Measurements from ENCODE around the gene IL4. TPM values are rescaled to one million over a fixed set of nuclear protein-coding genes. Genes with fewer than 3 reads are reported as not detected.

IL4 gene
- total RNA-seq, 1 donor from 2014 or later: not detected

DNA sequence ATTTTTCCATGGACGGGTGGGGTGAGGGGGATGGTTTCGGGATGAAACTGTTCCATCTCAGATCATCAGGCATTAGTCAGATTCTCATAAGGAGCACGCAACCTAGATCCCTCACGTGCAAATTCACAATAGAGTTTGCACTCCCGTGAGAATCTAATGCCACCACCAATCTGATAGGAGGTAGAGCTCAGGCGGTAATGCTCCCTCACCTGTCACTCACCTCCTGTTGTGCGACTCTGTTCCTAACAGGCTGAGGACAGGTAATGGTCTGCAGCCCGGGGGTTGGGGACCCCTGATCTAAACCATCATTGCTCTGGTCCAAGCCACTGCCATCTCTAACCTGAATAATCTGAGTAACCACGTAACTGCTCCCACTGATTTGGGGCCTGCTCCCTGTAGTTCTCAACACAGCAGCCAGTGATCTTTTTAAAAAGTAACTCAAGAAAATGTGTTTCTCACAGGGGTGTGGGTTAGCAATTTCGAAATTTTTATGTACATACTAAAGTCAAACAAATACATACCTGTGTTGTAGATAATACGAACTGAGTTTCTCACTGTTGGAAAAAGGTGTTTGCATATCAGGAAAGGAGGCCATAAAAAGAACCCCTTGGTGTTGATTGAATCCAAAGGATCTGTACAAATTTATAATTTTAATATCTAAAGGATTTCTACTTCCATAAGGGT, 27.1 kb upstream of the IL4 start:
- TF ChIP-seq, protein P1, sequence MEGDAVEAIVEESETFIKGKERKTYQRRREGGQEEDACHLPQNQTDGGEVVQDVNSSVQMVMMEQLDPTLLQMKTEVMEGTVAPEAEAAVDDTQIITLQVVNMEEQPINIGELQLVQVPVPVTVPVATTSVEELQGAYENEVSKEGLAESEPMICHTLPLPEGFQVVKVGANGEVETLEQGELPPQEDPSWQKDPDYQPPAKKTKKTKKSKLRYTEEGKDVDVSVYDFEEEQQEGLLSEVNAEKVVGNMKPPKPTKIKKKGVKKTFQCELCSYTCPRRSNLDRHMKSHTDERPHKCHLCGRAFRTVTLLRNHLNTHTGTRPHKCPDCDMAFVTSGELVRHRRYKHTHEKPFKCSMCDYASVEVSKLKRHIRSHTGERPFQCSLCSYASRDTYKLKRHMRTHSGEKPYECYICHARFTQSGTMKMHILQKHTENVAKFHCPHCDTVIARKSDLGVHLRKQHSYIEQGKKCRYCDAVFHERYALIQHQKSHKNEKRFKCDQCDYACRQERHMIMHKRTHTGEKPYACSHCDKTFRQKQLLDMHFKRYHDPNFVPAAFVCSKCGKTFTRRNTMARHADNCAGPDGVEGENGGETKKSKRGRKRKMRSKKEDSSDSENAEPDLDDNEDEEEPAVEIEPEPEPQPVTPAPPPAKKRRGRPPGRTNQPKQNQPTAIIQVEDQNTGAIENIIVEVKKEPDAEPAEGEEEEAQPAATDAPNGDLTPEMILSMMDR (IDR thresholded peaks at IDR 0.05; ENCODE audit: insufficient read depth, low read length, severe bottlenecking): no peak
- Histone ChIP-seq H3K36me3 (ENCODE audit: control insufficient read depth, insufficient read depth, low read length) (no peaks in the 10 kb centered on the region), H3K27me3 (ENCODE audit: control insufficient read depth, insufficient read depth, low read length) (no peaks in the 10 kb centered on the region), H3K4me3 (ENCODE audit: low read depth, low read length) (no peak overlapping the region)
- FAIRE-seq (no peak), DNase-seq (ENCODE audit: low read depth) (no peak)

DNA sequence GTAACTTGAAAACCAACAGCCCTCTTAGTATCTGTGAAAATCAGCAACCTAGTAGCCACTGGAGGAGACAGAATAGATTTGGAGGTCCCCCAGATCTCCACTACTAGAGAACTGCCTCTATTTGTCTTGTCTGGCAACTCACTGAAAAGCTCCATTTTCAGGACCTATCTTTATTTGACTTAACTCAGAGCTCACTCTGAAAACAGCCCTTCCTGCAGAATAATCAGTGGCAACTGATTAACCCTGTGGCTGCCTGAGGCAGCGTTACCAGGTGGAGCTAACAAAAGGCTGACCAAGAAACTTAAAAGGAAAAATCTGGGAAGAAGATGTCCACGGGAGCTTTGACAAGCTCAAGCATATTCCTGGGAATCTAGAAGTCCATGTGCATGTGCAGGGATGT, 26.3 kb upstream of the IL4 start:
- Histone ChIP-seq H3K27me3 (ENCODE audit: control insufficient read depth, insufficient read depth, low read length) (no peaks in the 10 kb centered on the region), H3K4me3 (ENCODE audit: low read depth, low read length) (no peak overlapping the region), H3K36me3 (ENCODE audit: control insufficient read depth, insufficient read depth, low read length) (no peaks in the 10 kb centered on the region)
- FAIRE-seq (no peak), DNase-seq (ENCODE audit: low read depth) (no peak)
- TF ChIP-seq, protein P1 (IDR thresholded peaks at IDR 0.05; ENCODE audit: insufficient read depth, low read length, severe bottlenecking): no peak

DNA sequence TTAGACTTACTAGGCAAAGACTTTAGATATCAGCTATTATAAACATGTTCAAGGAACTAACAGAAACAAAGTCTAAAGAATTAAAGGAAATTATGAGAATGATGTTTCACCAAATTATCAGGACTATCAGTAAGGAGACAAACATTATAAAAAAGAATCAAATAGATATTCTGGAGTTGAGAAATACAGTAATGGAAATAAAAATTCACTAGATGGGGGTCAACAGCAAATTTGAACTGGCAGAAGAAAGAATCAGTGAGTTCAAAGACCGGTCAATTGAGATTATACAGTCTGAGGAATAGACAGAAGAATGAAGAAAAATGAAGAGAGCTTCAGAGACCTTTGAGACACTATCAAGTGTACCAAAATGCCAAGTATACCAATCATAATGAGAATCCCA, 25.4 kb upstream of the IL4 start:
- DNase-seq (ENCODE audit: low read depth) (no peak), FAIRE-seq (no peak)
- no peaks in the 10 kb centered on the region for H3K36me3 ChIP-seq (ENCODE audit: control insufficient read depth, insufficient read depth, low read length)
- no peaks in the 10 kb centered on the region for H3K27me3 ChIP-seq (ENCODE audit: control insufficient read depth, insufficient read depth, low read length)
- TF ChIP-seq, protein P1 (IDR thresholded peaks at IDR 0.05; ENCODE audit: insufficient read depth, low read length, severe bottlenecking): no peak
- no peak overlapping the region for H3K4me3 ChIP-seq (ENCODE audit: low read depth, low read length)

DNA sequence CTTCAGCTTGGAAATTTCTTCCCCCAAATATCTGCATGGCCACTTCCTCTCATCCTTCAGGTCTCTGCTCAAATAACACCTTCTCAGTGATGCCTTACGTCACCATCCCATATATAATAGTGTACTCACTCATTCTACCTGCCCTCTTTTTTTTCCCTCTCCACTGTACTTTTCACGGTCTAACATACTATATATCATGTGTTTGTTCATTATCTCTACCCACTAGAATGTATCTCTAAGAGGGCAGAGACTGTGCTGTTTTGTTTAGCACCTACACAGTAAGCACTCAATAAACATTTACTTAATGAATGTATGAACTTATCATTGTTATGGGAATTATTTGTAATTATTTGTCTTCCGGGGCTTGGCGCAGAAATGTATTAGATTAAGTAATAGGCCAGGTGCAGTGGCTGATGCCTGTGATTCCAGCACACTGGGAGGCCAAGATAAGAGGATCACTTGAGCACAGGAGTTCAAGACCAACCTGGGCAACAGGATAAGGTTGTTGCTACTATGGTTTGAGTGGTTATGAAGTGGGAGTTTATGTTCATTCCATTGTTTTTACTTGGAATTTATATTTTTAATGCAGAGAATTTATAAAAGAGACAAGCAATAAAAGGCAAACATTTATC, 21.8 kb upstream of the IL4 start:
- Histone ChIP-seq H3K27me3 (ENCODE audit: control insufficient read depth, insufficient read depth, low read length) (peaks cover 4% of the 10 kb centered on the region), H3K36me3 (ENCODE audit: control insufficient read depth, insufficient read depth, low read length) (no peaks in the 10 kb centered on the region), H3K4me3 (ENCODE audit: low read depth, low read length) (no peak overlapping the region)
- FAIRE-seq (no peak), DNase-seq (ENCODE audit: low read depth) (no peak)
- TF ChIP-seq, protein P1 (IDR thresholded peaks at IDR 0.05; ENCODE audit: insufficient read depth, low read length, severe bottlenecking): no peak

DNA sequence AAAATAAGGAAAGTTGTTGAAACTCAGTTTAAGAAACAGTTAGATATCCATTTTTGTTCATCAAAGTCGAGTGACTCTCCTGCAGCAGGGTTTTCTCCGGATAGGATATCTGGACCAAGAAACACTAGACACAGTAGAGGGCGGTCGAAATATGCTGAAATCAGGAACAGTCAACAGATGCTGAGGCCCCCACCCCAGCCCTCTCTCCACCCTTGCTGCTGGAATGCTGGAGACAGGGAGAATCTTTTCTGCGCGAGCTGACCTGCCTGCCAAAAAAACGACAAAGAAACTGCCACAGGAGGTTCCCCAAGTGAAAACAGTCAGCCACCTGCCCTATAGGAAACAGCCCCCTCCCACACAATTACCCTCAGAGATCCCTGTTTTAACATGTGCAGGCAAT, 20.1 kb upstream of the IL4 start:
- H3K4me3 ChIP-seq (ENCODE audit: low read depth, low read length): no peak overlapping the region
- FAIRE-seq (no peak), DNase-seq (ENCODE audit: low read depth) (no peak)
- TF ChIP-seq, protein P1 (IDR thresholded peaks at IDR 0.05; ENCODE audit: insufficient read depth, low read length, severe bottlenecking): no peak
- peaks cover 4% of the 10 kb centered on the region for H3K27me3 ChIP-seq (ENCODE audit: control insufficient read depth, insufficient read depth, low read length)
- no peaks in the 10 kb centered on the region for H3K36me3 ChIP-seq (ENCODE audit: control insufficient read depth, insufficient read depth, low read length)
